ENCODE results near the gene ING5.
"Not testable (repeated sequence)": the region's sequence is repeated elsewhere in the genome, so short reads cannot be mapped to it uniquely, and the experiment has no call there.

ING5 gene

GRCh38 chr2:241656190-241656741 is 45.6 kb upstream of the ING5 start:
- DNase-seq (ENCODE audit: insufficient read length, low spot score) (no peak), FAIRE-seq (no peak)
- no peak for TF ChIP-seq CTCF (IDR thresholded peaks at IDR 0.05; ENCODE audit: insufficient read depth, missing control alignments)

DNA sequence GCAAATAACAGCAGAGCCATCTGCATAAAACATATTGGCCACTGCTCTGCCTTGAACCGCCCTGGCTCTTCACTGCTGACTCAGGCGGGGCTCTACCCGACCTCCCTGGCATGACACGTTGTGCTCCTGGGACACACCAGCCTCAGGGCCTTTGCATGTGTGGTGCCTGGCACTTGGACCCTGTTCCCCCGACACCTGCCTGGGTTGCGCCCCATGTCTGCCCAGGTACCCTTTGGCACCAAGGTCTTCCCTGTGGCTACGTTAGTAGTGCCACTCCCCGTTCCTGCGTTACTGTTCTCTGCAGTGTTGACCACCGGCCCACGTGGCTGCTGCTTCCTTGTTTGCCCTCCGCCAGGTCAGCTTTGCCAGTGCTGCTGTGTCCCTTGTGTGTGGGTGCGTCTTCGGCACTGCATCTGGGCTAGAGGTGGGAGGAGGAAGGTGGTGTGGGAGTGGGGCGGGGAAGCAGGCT is 44.0 kb upstream of the ING5 start:
- TF ChIP-seq CTCF (IDR thresholded peaks at IDR 0.05; ENCODE audit: insufficient read depth, missing control alignments): no peak
- no peak for FAIRE-seq
- no peak for DNase-seq (ENCODE audit: insufficient read length, low spot score)

- no peak for TF ChIP-seq CTCF (IDR thresholded peaks at IDR 0.05; ENCODE audit: insufficient read depth, missing control alignments)
- no peak for FAIRE-seq
- DNase-seq (ENCODE audit: insufficient read length, low spot score): no peak
These were observed 43.5 kb upstream of the ING5 start for GRCh38 chr2:241658296-241658695.

- DNase-seq (ENCODE audit: insufficient read length, low spot score): no peak
- TF ChIP-seq CTCF (IDR thresholded peaks at IDR 0.05; ENCODE audit: insufficient read depth, missing control alignments): peak; percentile 62
- FAIRE-seq: no peak
These were observed 42.6 kb upstream of the ING5 start for GRCh38 chr2:241659150-241659739.

DNA sequence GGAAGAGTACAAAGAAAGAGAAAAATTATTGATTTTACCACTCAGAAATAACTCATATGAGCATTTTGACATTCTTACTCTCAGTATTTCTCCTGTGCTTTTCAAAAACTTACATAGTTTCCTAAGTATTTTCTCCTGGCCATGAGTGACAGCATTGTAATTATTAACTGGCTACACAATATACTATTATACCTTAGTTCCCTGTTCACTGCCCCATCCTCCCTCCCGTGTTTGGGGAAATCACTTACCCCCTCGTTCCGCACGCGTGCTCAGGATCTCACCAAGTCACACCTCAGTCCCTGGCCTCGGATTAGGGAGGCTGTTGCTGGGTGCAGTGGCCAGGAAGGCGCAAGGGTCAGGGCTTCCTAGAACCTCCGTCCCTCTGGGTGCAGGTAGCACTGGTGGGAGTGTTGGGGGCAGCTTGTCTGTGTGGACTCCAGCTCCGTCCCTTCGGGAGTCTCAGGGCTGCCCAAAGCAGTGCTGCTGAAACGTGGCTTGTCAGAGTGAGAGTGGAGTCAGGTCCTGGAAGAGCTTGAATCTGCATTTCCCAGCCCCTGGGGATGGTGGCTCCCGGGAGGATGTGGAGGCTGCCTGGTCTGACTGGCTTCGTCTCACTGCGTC is 41.1 kb upstream of the ING5 start:
- TF ChIP-seq CTCF (IDR thresholded peaks at IDR 0.05; ENCODE audit: insufficient read depth, missing control alignments): no peak
- DNase-seq (ENCODE audit: insufficient read length, low spot score) (no peak), FAIRE-seq (no peak)

DNA sequence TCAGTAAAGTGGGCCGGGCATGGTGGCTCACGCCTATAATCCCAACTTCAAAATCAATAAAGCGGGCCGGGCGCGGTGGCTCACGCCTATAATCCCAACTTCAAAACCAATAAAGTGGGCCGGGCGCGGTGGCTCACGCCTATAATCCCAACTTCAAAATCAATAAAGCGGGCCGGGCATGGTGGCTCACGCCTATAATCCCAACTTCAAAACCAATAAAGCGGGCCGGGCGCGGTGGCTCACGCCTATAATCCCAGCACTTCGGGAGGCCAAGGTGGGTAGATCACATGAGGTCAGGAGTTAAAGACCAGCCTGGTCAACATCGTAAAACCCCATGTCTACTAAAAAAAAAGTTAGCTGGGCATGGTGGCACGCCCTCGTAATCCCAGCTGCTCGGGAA is 39.1 kb upstream of the ING5 start:
- FAIRE-seq; DNase-seq (ENCODE audit: insufficient read length, low spot score): not testable (repeated sequence)

GRCh38 chr2:241665731-241666440 is 36.0 kb upstream of the ING5 start:
- TF ChIP-seq CTCF (IDR thresholded peaks at IDR 0.05; ENCODE audit: insufficient read depth, missing control alignments): no peak
- FAIRE-seq (no peak), DNase-seq (ENCODE audit: insufficient read length, low spot score) (no peak)

Measured in D721Med (cell line).